Liver (tissue), 3 donors: Measurements from ENCODE around the gene CDK17.

ENCODE experiments used
- CTCF ChIP-seq: fragments of 150-350 bp; IDR thresholded peaks from 2 replicates; pipeline ENCODE4 v1.5.1; 2017; ENCODE audit warnings: improper control_type of control experiment, low read depth, low read length; ENCODE audit not compliant: missing input control
- EGR1 ChIP-seq, 2 donors: IDR thresholded peaks; 2 replicates each; pipeline ENCODE4 v1.6.1; 2016 to 2018; ENCODE audit warnings: antibody characterized with exemption in 2 of 2, low read depth in 2 of 2
- GABPA ChIP-seq, 2 donors: IDR thresholded peaks in 1 of 2; conservative IDR thresholded peaks in 1 of 2; 2 replicates each; pipeline ENCODE4 v1.6.1; 2016; ENCODE audit warnings: antibody characterized with exemption in 2 of 2, mild to moderate bottlenecking in 1 of 2, moderate library complexity in 1 of 2
- HNF4A ChIP-seq, 2 donors: conservative IDR thresholded peaks; 2 replicates each; pipeline ENCODE4 v1.6.1; 2016; ENCODE audit warnings: antibody characterized with exemption in 2 of 2, mild to moderate bottlenecking in 2 of 2
- JUND ChIP-seq, 2 donors: IDR thresholded peaks; 2 replicates each; pipeline ENCODE4 v1.6.1; 2016; ENCODE audit warnings: antibody characterized with exemption in 2 of 2
- MAX ChIP-seq: IDR thresholded peaks from 2 replicates; pipeline ENCODE4 v1.6.1; 2016; ENCODE audit warnings: antibody characterized with exemption
- RAD21 ChIP-seq, 2 donors: IDR thresholded peaks; 2 replicates each; pipeline ENCODE4 v1.6.1; 2016; ENCODE audit warnings: antibody characterized with exemption in 2 of 2, mild to moderate bottlenecking in 2 of 2
- REST ChIP-seq: IDR thresholded peaks from 2 replicates; pipeline ENCODE4 v1.6.1; 2016; ENCODE audit warnings: antibody characterized with exemption, mild to moderate bottlenecking
- RXRA ChIP-seq, 2 donors: IDR thresholded peaks; 2 replicates each; pipeline ENCODE4 v1.6.1; 2017 to 2018; ENCODE audit warnings: antibody characterized with exemption in 2 of 2, mild to moderate bottlenecking in 1 of 2
- SP1 ChIP-seq: IDR thresholded peaks from 2 replicates; pipeline ENCODE4 v1.6.1; 2018; ENCODE audit warnings: antibody characterized with exemption, mild to moderate bottlenecking
- YY1 ChIP-seq: IDR thresholded peaks from 2 replicates; pipeline ENCODE4 v1.6.1; 2016; ENCODE audit warnings: antibody characterized with exemption, mild to moderate bottlenecking
- donor health status: healthy.
- donor health status: healthy.

- TF ChIP-seq YY1 (no peak), CTCF (no peak), REST (no peak), HNF4A (conservative IDR thresholded peaks at IDR 0.05) (peak in 1 of 2 donors; percentile 28), MAX (no peak), JUND (IDR thresholded peaks at IDR 0.05) (no peak), SP1 (no peak), RAD21 (IDR thresholded peaks at IDR 0.05) (no peak), EGR1 (IDR thresholded peaks at IDR 0.05; ENCODE audit: low read depth in 2 of 2) (no peak), GABPA (IDR thresholded peaks at IDR 0.05 in 1 of 2, conservative IDR thresholded peaks at IDR 0.05 in 1 of 2) (no peak), RXRA (IDR thresholded peaks at IDR 0.05) (no peak)
Measured at GRCh38 chr12:96236221-96236822, 163.9 kb downstream of the CDK17 start.
